ENCODE data around the gene ZNF319.

Gene ZNF319

GRCh38 chr16:58038219-58038641, 37.8 kb upstream of the ZNF319 start:
- peaks cover 4% of the 10 kb centered on the region for H3K36me3 Mint-ChIP-seq (ENCODE audit: low read depth)
- H3K27ac Mint-ChIP-seq, result no peak overlapping the region
- no peak overlapping the region for H3K4me3 Mint-ChIP-seq
- H3K4me1 Mint-ChIP-seq, result peaks cover 2% of the 10 kb centered on the region
- H3K27me3 Mint-ChIP-seq (ENCODE audit: low read depth), result peaks cover 7% of the 10 kb centered on the region
- H3K9me3 Mint-ChIP-seq, result no peaks in the 10 kb centered on the region
- TF ChIP-seq CTCF (IDR thresholded peaks at IDR 0.05; ENCODE audit: unreplicated experiment in 3 of 3), result no peak

- Mint-ChIP-seq H3K4me1 (peaks cover 4% of the 10 kb centered on the region), H3K9me3 (no peaks in the 10 kb centered on the region), H3K27ac (no peak overlapping the region), H3K4me3 (no peak overlapping the region), H3K36me3 (ENCODE audit: low read depth) (peaks cover 4% of the 10 kb centered on the region), H3K27me3 (ENCODE audit: low read depth) (peaks cover 7% of the 10 kb centered on the region)
- TF ChIP-seq CTCF (IDR thresholded peaks at IDR 0.05; ENCODE audit: unreplicated experiment in 3 of 3), result no peak
These were observed 37.0 kb upstream of the ZNF319 start for GRCh38 chr16:58037365-58038057.

- peaks cover 7% of the 10 kb centered on the region for H3K27me3 Mint-ChIP-seq (ENCODE audit: low read depth)
- H3K4me1 Mint-ChIP-seq, result peaks cover 4% of the 10 kb centered on the region
- H3K9me3 Mint-ChIP-seq, result no peaks in the 10 kb centered on the region
- H3K27ac Mint-ChIP-seq, result no peak overlapping the region
- no peak overlapping the region for H3K4me3 Mint-ChIP-seq
- TF ChIP-seq CTCF (IDR thresholded peaks at IDR 0.05; ENCODE audit: unreplicated experiment in 3 of 3), result no peak
- peaks cover 4% of the 10 kb centered on the region for H3K36me3 Mint-ChIP-seq (ENCODE audit: low read depth)
These were observed 36.5 kb upstream of the ZNF319 start for GRCh38 chr16:58036943-58037342.

- Mint-ChIP-seq H3K4me1 (peaks cover 8% of the 10 kb centered on the region), H3K36me3 (ENCODE audit: low read depth) (peaks cover 4% of the 10 kb centered on the region), H3K4me3 (no peak overlapping the region), H3K9me3 (no peaks in the 10 kb centered on the region), H3K27me3 (ENCODE audit: low read depth) (peaks cover 7% of the 10 kb centered on the region), H3K27ac (no peak overlapping the region)
- TF ChIP-seq CTCF (IDR thresholded peaks at IDR 0.05; ENCODE audit: unreplicated experiment in 3 of 3), result no peak
These were observed 35.1 kb upstream of the ZNF319 start for GRCh38 chr16:58035356-58036170.

GRCh38 chr16:58034774-58035173, 34.3 kb upstream of the ZNF319 start:
- peaks cover 7% of the 10 kb centered on the region for H3K27me3 Mint-ChIP-seq (ENCODE audit: low read depth)
- H3K27ac Mint-ChIP-seq, result no peak overlapping the region
- TF ChIP-seq CTCF (IDR thresholded peaks at IDR 0.05; ENCODE audit: unreplicated experiment in 3 of 3), result no peak
- no peaks in the 10 kb centered on the region for H3K9me3 Mint-ChIP-seq
- peaks cover 12% of the 10 kb centered on the region for H3K4me1 Mint-ChIP-seq
- peaks cover 4% of the 10 kb centered on the region for H3K36me3 Mint-ChIP-seq (ENCODE audit: low read depth)
- no peak overlapping the region for H3K4me3 Mint-ChIP-seq

Measured in nephron (organoid).